Esophagus squamous epithelium (tissue), 4 donors: ENCODE measurements around the gene BCL2L13.
"Not testable (repeated sequence)": the region's sequence is repeated elsewhere in the genome, so short reads cannot be mapped to it uniquely, and the experiment has no call there.

Experiments
- CTCF ChIP-seq, 6 experiments: fragments of 450-650 bp in 4 of 6; fragments of 200-600 bp in 2 of 6; sonication (generic) in 2 of 6; IDR thresholded peaks; one replicate each; pipeline ENCODE4 v1.5.1; 2016 to 2019; ENCODE audit warnings: antibody characterized with exemption in 6 of 6, mild to moderate bottlenecking in 4 of 6, moderate library complexity in 4 of 6
- POLR2A ChIP-seq, 4 donors: fragments of 450-650 bp; IDR thresholded peaks; one replicate each; pipeline ENCODE4 v1.6.1; 2017; ENCODE audit warnings: antibody characterized with exemption in 4 of 4, mild to moderate bottlenecking in 4 of 4, moderate library complexity in 3 of 4

GRCh38 chr22:17764852-17765251 lies 126.3 kb downstream of the BCL2L13 start:
- not testable (repeated sequence) for TF ChIP-seq CTCF, POLR2A (IDR thresholded peaks at IDR 0.05)
